ENCODE measurements around the gene DLGAP5. TPM values are rescaled to one million over a fixed set of nuclear protein-coding genes. Genes with fewer than 3 reads are reported as not detected.

DLGAP5 gene
- total RNA-seq, 1 experiment from 2014 or later, result 118 TPM

GRCh38 chr14:55123852-55124639 is 67.3 kb downstream of the DLGAP5 start:
- H3K4ac ChIP-seq (ENCODE audit: low read depth, low read length), result no peak overlapping the region
- no peaks in the 10 kb centered on the region for H4K20me1 ChIP-seq (ENCODE audit: control insufficient read depth, insufficient read depth, insufficient read length)
- Mint-ChIP-seq H3K36me3 (ENCODE audit: insufficient read depth in 1 of 3, low read depth in 3 of 3) (no peaks in the 10 kb centered on the region; a peak in 1 of 7 replicates), H3K4me1 (peaks cover 12 to 14% of the 10 kb centered on the region in 2 experiments), H3K27ac (no peak overlapping the region), H3K9me3 (no peaks in the 10 kb centered on the region), H3K27me3 (ENCODE audit: low read depth) (peaks cover 48% of the 10 kb centered on the region), H3K4me3 (no peak overlapping the region)
- no peak overlapping the region for H3K18ac ChIP-seq (ENCODE audit: insufficient read length, low read depth, low read length)
- no peak overlapping the region for H3K4me2 ChIP-seq (ENCODE audit: insufficient read depth, insufficient read length, low read length)
- no peak for DNase-seq
- WGBS (ENCODE audit: extremely low coverage, insufficient read length, low lambda C conversion rate), result no CpG with 5 or more reads among the region's 9 CpGs
- no peak overlapping the region for H4K91ac ChIP-seq (ENCODE audit: insufficient read length, low read depth, low read length)
- H3K4me1 ChIP-seq (ENCODE audit: insufficient read depth, low read length), result no peaks in the 10 kb centered on the region
- no peak overlapping the region for H2BK20ac ChIP-seq (ENCODE audit: low read depth, low read length, poor library complexity, severe bottlenecking)
- H3K27me3 ChIP-seq (ENCODE audit: insufficient read depth, low read length), result no peaks in the 10 kb centered on the region; the same call in 1 of the 2 replicates
- no peak overlapping the region for H4K5ac ChIP-seq (ENCODE audit: insufficient read length, low read depth, low read length)
- H3T11ph ChIP-seq (ENCODE audit: low read length), result no peak overlapping the region
- H4K8ac ChIP-seq (replicated peaks; ENCODE audit: insufficient read length, low read depth, low read length), result no peak overlapping the region
- H3K79me1 ChIP-seq (ENCODE audit: insufficient read depth, low read depth, low read length, poor library complexity, severe bottlenecking), result no peaks in the 10 kb centered on the region
- H3K27ac ChIP-seq (ENCODE audit: insufficient read length, low read depth, low read length), result no peak overlapping the region
- TF ChIP-seq CTCF (conservative IDR thresholded peaks at IDR 0.05), result no peak
- H2AFZ ChIP-seq (ENCODE audit: low read length), result no peak overlapping the region
- no peak overlapping the region for H2BK12ac ChIP-seq (ENCODE audit: insufficient read length, low read depth, low read length)
- no peak overlapping the region for H3K56ac ChIP-seq (ENCODE audit: insufficient read length, low read depth, low read length)
- H3K14ac ChIP-seq (ENCODE audit: insufficient read depth, low read length), result no peak overlapping the region
- no peak overlapping the region for H3K9ac ChIP-seq (ENCODE audit: extremely low read depth, insufficient read length, low read length)
- no peak overlapping the region for H2AK5ac ChIP-seq (ENCODE audit: insufficient read length, low read length)
- no peak overlapping the region for H2BK5ac ChIP-seq (ENCODE audit: insufficient read length, low read length)
- no peaks in the 10 kb centered on the region for H3K9me3 ChIP-seq (ENCODE audit: control insufficient read depth, low read depth, low read length)
- no peaks in the 10 kb centered on the region for H3K23me2 ChIP-seq (ENCODE audit: insufficient read length, low read depth, low read length, poor library complexity, severe bottlenecking)
- H3K23ac ChIP-seq (ENCODE audit: insufficient read length, low read depth, low read length), result no peak overlapping the region
- H2BK120ac ChIP-seq (ENCODE audit: low read depth, low read length, poor library complexity, severe bottlenecking), result peak overlapping the region; percentile 11
- no peaks in the 10 kb centered on the region for H3K79me2 ChIP-seq (ENCODE audit: insufficient read depth, low read length)
- H2BK15ac ChIP-seq (ENCODE audit: low read depth, low read length), result no peak overlapping the region

Data from H9 (cell line).